H1 (cell line): ENCODE measurements around the gene ARHGEF28. TPM values are rescaled to one million over a fixed set of nuclear protein-coding genes. Genes with fewer than 3 reads are reported as not detected.

ENCODE experiments used
- CTCF ChIA-PET: fragments of 300-600 bp; sonication (Branson Sonifier 250); formaldehyde crosslinking; loops from one replicate; lab custom pipeline; 2021; ENCODE audit not compliant: partially characterized antibody; lab: Charles Lee
- POLR2A ChIA-PET: fragments of 300-600 bp; sonication (Branson Sonifier 250); formaldehyde crosslinking; loops from one replicate; lab custom pipeline; 2021; ENCODE audit warnings: inconsistent platforms; ENCODE audit not compliant: partially characterized antibody; lab: Charles Lee
- DNase-seq, 2 experiments: peaks; one replicate each; pipeline versions ENCODE4 v3.0.0 to v3.0.0-alpha.2; 2010 to 2022; ENCODE audit warnings: low spot score in 2 of 2, low read depth in 1 of 2, mixed read lengths in 1 of 2
- FAIRE-seq: peaks from 2 replicates; lab custom pipeline; 2011; peaks lifted over from hg19 to GRCh38; lab: Jason Lieb, UNC
- H2AFZ ChIP-seq: 2 replicates; pipeline ENCODE4 v1.8.1; 2012; ENCODE audit warnings: low read length, inconsistent platforms
- H2AK5ac ChIP-seq: 2 replicates; pipeline ENCODE4 v1.6.1; 2013; ENCODE audit warnings: low read depth, low read length
- H2BK120ac ChIP-seq: replicated peaks from 2 replicates; pipeline ENCODE3; 2013; ENCODE audit warnings: low read depth, low read length, inconsistent platforms
- H2BK12ac ChIP-seq: 2 replicates; pipeline ENCODE4 v1.6.1; 2013; ENCODE audit warnings: low read depth, low read length
- H2BK15ac ChIP-seq: 2 replicates; pipeline ENCODE4 v1.6.1; 2013; ENCODE audit warnings: low read length
- H2BK20ac ChIP-seq: 2 replicates; pipeline ENCODE4 v1.6.1; 2013; ENCODE audit warnings: low read length
- H2BK5ac ChIP-seq: 2 replicates; pipeline ENCODE4 v1.6.1; 2013; ENCODE audit warnings: low read depth, low read length
- H3K14ac ChIP-seq: 2 replicates; pipeline ENCODE4 v1.6.1; 2013; ENCODE audit warnings: inconsistent platforms; ENCODE audit not compliant: insufficient read length
- H3K18ac ChIP-seq: 2 replicates; pipeline ENCODE4 v1.6.1; 2013; ENCODE audit warnings: low read length; ENCODE audit errors: extremely low read depth
- H3K23ac ChIP-seq: 2 replicates; pipeline ENCODE4 v1.6.1; 2013; ENCODE audit warnings: inconsistent platforms; ENCODE audit not compliant: insufficient read length
- H3K23me2 ChIP-seq: 2 replicates; pipeline ENCODE4 v1.6.1; 2013; ENCODE audit warnings: low read depth, low read length
- H3K27ac ChIP-seq: 2 replicates; pipeline ENCODE4 v1.6.1; 2011; ENCODE audit warnings: low read depth, low read length, inconsistent platforms
- H3K27me3 ChIP-seq, 4 experiments: replicated peaks in 1 of 4; 1 replicate in 1 of 4; 2 replicates in 3 of 4; pipeline versions ENCODE4 v1.6.1 to v1.8.1; 2011 to 2013; ENCODE audit warnings: low read length in 3 of 4, mild to moderate bottlenecking in 3 of 4, inconsistent platforms in 2 of 4, mixed read lengths in 2 of 4, moderate library complexity in 1 of 4; ENCODE audit not compliant: control insufficient read depth in 3 of 4, insufficient read depth in 3 of 4; ENCODE audit errors: extremely low read depth in 1 of 4
- H3K36me3 ChIP-seq, 4 experiments: 2 replicates each; pipeline versions ENCODE4 v1.6.1 to v1.8.1; 2011 to 2013; ENCODE audit warnings: mild to moderate bottlenecking in 4 of 4, low read length in 3 of 4, moderate library complexity in 2 of 4, control low read depth in 1 of 4, inconsistent platforms in 1 of 4; ENCODE audit not compliant: insufficient read depth in 4 of 4, control insufficient read depth in 2 of 4
- H3K4ac ChIP-seq: replicated peaks from 2 replicates; pipeline ENCODE3; 2013; ENCODE audit warnings: low read length, low read depth, mixed read lengths, inconsistent platforms; ENCODE audit not compliant: insufficient read length
- H3K4me1 ChIP-seq, 4 experiments: replicated peaks in 1 of 4; 1 replicate in 1 of 4; 2 replicates in 3 of 4; pipeline versions ENCODE4 v1.6.1 to v1.8.1; 2011 to 2013; ENCODE audit warnings: low read length in 3 of 4, inconsistent platforms in 2 of 4, mixed read lengths in 1 of 4; ENCODE audit not compliant: insufficient read depth in 4 of 4, control insufficient read depth in 3 of 4
- H3K4me2 ChIP-seq, 2 experiments: 2 replicates each; pipeline versions ENCODE4 v1.6.1 to v1.8.1; 2011 to 2013; ENCODE audit warnings: low read depth in 2 of 2, low read length in 2 of 2, control low read depth in 1 of 2, inconsistent platforms in 1 of 2, mild to moderate bottlenecking in 1 of 2; ENCODE audit not compliant: insufficient read depth in 1 of 2
- H3K4me3 ChIP-seq, 4 experiments: fragments of 200-600, 300-600 bp in 1 of 4; sonication (generic), shearing (Covaris generic), sonication (Bioruptor Twin) in 1 of 4; 2 replicates each; pipeline versions ENCODE4 v1.5.1 to v1.8.1; 2011 to 2016; ENCODE audit warnings: low read length in 4 of 4, low read depth in 3 of 4, control low read depth in 2 of 4, inconsistent platforms in 2 of 4, mild to moderate bottlenecking in 2 of 4, mixed read lengths in 1 of 4, moderate library complexity in 1 of 4; ENCODE audit not compliant: insufficient read depth in 2 of 4; ENCODE audit errors: extremely low read depth in 1 of 4
- H3K56ac ChIP-seq: replicated peaks from 2 replicates; pipeline ENCODE3; 2013; ENCODE audit warnings: low read depth, mild to moderate bottlenecking, mixed read lengths, low read length, inconsistent platforms; ENCODE audit not compliant: insufficient read length
- H3K79me1 ChIP-seq: 2 replicates; pipeline ENCODE4 v1.6.1; 2013; ENCODE audit warnings: low read depth, low read length, control low read depth
- H3K79me2 ChIP-seq, 2 experiments: 2 replicates each; pipeline versions ENCODE4 v1.6.1 to v1.8.1; 2012 to 2013; ENCODE audit warnings: low read length in 2 of 2, mild to moderate bottlenecking in 2 of 2, inconsistent platforms in 1 of 2; ENCODE audit not compliant: insufficient read depth in 2 of 2, control insufficient read depth in 1 of 2
- H3K9ac ChIP-seq, 4 experiments: replicated peaks in 1 of 4; 1 replicate in 1 of 4; 2 replicates in 3 of 4; pipeline versions ENCODE4 v1.6.1 to v1.8.1; 2011 to 2013; ENCODE audit warnings: low read depth in 3 of 4, low read length in 3 of 4, control low read depth in 2 of 4, mild to moderate bottlenecking in 2 of 4, moderate library complexity in 2 of 4, inconsistent platforms in 1 of 4; ENCODE audit errors: extremely low read depth in 1 of 4
- H3K9me3 ChIP-seq, 2 experiments: 2 replicates each; pipeline versions ENCODE4 v1.6.1 to v1.8.1; 2012 to 2013; ENCODE audit warnings: mild to moderate bottlenecking in 2 of 2, moderate library complexity in 2 of 2, control low read depth in 1 of 2, inconsistent platforms in 1 of 2, low read depth in 1 of 2, low read length in 1 of 2, mixed read lengths in 1 of 2; ENCODE audit not compliant: insufficient read depth in 2 of 2
- H4K20me1 ChIP-seq, 2 experiments: replicated peaks in 1 of 2; 2 replicates each; pipeline versions ENCODE3 to v1.8.1; 2011 to 2013; ENCODE audit warnings: inconsistent platforms in 2 of 2, low read length in 2 of 2, mild to moderate bottlenecking in 1 of 2; ENCODE audit not compliant: insufficient read depth in 2 of 2, control insufficient read depth in 1 of 2
- H4K5ac ChIP-seq: 2 replicates; pipeline ENCODE4 v1.6.1; 2013; ENCODE audit warnings: low read length, low read depth, mixed read lengths, inconsistent platforms; ENCODE audit not compliant: insufficient read length
- H4K8ac ChIP-seq: 2 replicates; pipeline ENCODE4 v1.8.0; 2013; ENCODE audit warnings: mild to moderate bottlenecking, moderate library complexity, low read length, inconsistent platforms; ENCODE audit not compliant: insufficient read depth; ENCODE audit errors: extremely low read depth
- H4K91ac ChIP-seq: replicated peaks from 2 replicates; pipeline ENCODE3; 2013; ENCODE audit warnings: low read length, mixed read lengths, inconsistent platforms; ENCODE audit not compliant: insufficient read length
- BCL11A ChIP-seq, 2 experiments: IDR thresholded peaks; one replicate each; pipeline ENCODE4 v1.6.1; 2011; ENCODE audit warnings: low read depth in 2 of 2, low read length in 2 of 2, mild to moderate bottlenecking in 2 of 2
- BRCA1 ChIP-seq: IDR thresholded peaks from 2 replicates; pipeline ENCODE4 v1.6.1; 2012; ENCODE audit warnings: low read depth, low read length, improper control_type of control experiment
- CBX8 ChIP-seq: fragments of 300-800, 300-1000 bp; sonication (generic); IDR thresholded peaks from 2 replicates; pipeline ENCODE4 v1.7.1; 2016; ENCODE audit warnings: low read depth, low read length, borderline replicate concordance
- EZH2 ChIP-seq: fragments of 200-600 bp; sonication (generic); IDR thresholded peaks from 2 replicates; pipeline ENCODE4 v1.7.1; 2012; ENCODE audit warnings: low read depth, mild to moderate bottlenecking, moderate library complexity, low read length, inconsistent platforms; ENCODE audit not compliant: severe bottlenecking
- KDM4A ChIP-seq: IDR thresholded peaks from one replicate; pipeline ENCODE4 v1.7.1; 2012; ENCODE audit warnings: low read depth, mild to moderate bottlenecking, moderate library complexity, low read length, inconsistent platforms; ENCODE audit not compliant: severe bottlenecking
- PHF8 ChIP-seq: fragments of 200-600 bp; sonication (generic); conservative IDR thresholded peaks from 2 replicates; pipeline ENCODE4 v1.7.1; 2012; ENCODE audit warnings: low read depth, mild to moderate bottlenecking, inconsistent platforms, low read length, moderate library complexity
- POU5F1 ChIP-seq: IDR thresholded peaks from 2 replicates; pipeline ENCODE4 v1.6.1; 2011; ENCODE audit warnings: low read depth, mild to moderate bottlenecking, low read length, moderate library complexity
- SP4 ChIP-seq: IDR thresholded peaks from 2 replicates; pipeline ENCODE4 v1.6.1; 2012; ENCODE audit warnings: low read length, inconsistent platforms
- SRF ChIP-seq: IDR thresholded peaks from 2 replicates; pipeline ENCODE4 v1.6.1; 2011; ENCODE audit warnings: mild to moderate bottlenecking, low read depth, low read length, moderate library complexity
- TAF1 ChIP-seq: IDR thresholded peaks from 2 replicates; pipeline ENCODE4 v1.6.1; 2011; ENCODE audit warnings: mild to moderate bottlenecking, low read depth, low read length
- TCF12 ChIP-seq: IDR thresholded peaks from 2 replicates; pipeline ENCODE4 v1.6.1; 2011; ENCODE audit warnings: low read depth, mild to moderate bottlenecking, low read length
- WGBS, 2 experiments: shearing (Covaris generic) in 1 of 2; methylation state at CpG; one replicate each; pipeline versions ENCODE4 v1.1.6 to v1.1.7; 2013 to 2015; ENCODE audit warnings: low lambda C conversion rate in 2 of 2, mixed read lengths in 2 of 2, inconsistent platforms in 1 of 2, low coverage in 1 of 2, missing lambda C conversion rate in 1 of 2; ENCODE audit not compliant: insufficient replicate concordance in 2 of 2, insufficient coverage in 1 of 2, insufficient read length in 1 of 2; ENCODE audit errors: extremely low coverage in 1 of 2, missing lambda C conversion rate in 1 of 2; 5-methylcytosine and 5-hydroxymethylcytosine counted together
- polyA plus RNA-seq, 7 experiments: library from polyadenylated mRNA; depleted of rRNA in 3 of 7; stranded (reverse) in 5 of 7; unstranded in 2 of 7; fragments of >200 nt in 5 of 7; fragments of 200-250 nt in 2 of 7; gene quantifications; 1 replicate in 5 of 7; 2 replicates in 1 of 7; 4 replicates in 1 of 7; pipeline versions ENCODE4 v1.2.1 to v1.2.3, GENCODE V29; 2011 to 2013; ENCODE audit warnings: missing spikeins in 2 of 7, mixed read lengths in 2 of 7
- total RNA-seq: library from RNA; stranded (reverse); fragmentation: NEBNext Ultra II Directional; extraction: Animal tissue kit (Norgen Biotek cat#: 25700); gene quantifications from 2 replicates; pipeline ENCODE4 v1.2.1, GENCODE V29; 2021
- TF ChIP-seq, protein P1 (sequence below): IDR thresholded peaks from 2 replicates; pipeline ENCODE4 v1.6.1; 2012; ENCODE audit warnings: low read length, inconsistent platforms
- TF ChIP-seq, protein P2 (sequence below): IDR thresholded peaks from 2 replicates; pipeline ENCODE4 v1.6.1; 2011; ENCODE audit warnings: low read depth, mild to moderate bottlenecking, low read length; ENCODE audit not compliant: insufficient read depth

The ARHGEF28 gene
- total and polyA plus RNA-seq, 2 of the 8 experiments (the other 6 are each of a cell fraction or from before 2014, with no cell fraction given): 0.33 to 1.0 TPM

DNA sequence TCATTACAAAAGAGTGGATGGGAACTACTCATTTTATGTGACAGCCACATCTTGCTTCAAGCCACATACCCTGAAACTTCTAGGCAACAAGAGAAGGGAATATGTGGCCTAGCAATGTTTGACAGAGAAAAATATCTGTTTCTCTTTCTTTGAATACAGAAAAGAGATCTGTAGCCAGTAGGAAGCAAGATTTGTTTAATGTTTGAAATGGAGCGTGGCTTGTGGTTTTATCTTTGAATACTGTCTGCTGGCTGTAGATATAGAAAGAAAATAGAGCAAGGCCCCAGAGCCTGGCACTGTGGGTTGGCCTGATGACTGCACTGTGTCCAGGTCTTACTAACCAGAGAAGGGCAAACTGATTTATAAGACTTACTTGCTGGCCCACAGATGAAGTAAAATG, 133.8 kb downstream of the ARHGEF28 start:
- Histone ChIP-seq H2AFZ (no peak overlapping the region), H3K27me3 (no peaks in the 10 kb centered on the region), H3K4me3 (no peak overlapping the region), H3K9me3 (no peaks in the 10 kb centered on the region), H4K91ac (no peak overlapping the region), H3K4me2 (no peak overlapping the region), H3K27ac (no peak overlapping the region), H3K9ac (no peak overlapping the region), H3K23ac (no peak overlapping the region), H3K23me2 (no peaks in the 10 kb centered on the region), H2BK15ac (no peak overlapping the region), H3K4me1 (no peaks in the 10 kb centered on the region), H3K36me3 (no peaks in the 10 kb centered on the region), H4K5ac (no peak overlapping the region), H3K56ac (no peak overlapping the region), H2BK5ac (no peak overlapping the region), H3K4ac (no peak overlapping the region), H2BK12ac (no peak overlapping the region), H2AK5ac (no peak overlapping the region), H2BK20ac (no peak overlapping the region), H3K79me2 (no peaks in the 10 kb centered on the region), H3K14ac (no peak overlapping the region), H4K8ac (no peak overlapping the region), H3K79me1 (no peaks in the 10 kb centered on the region), H4K20me1 (no peaks in the 10 kb centered on the region), H2BK120ac (no peak overlapping the region), H3K18ac (no peak overlapping the region)
- DNase-seq (no peak), FAIRE-seq (no peak)
- POLR2A ChIA-PET: no interaction called here
- WGBS, 2 experiments: 89% methylated on average over 1 of the region's 1 CpG; no CpG with 5 or more reads in 1 of the 2 experiments
- CTCF ChIA-PET: interaction anchor here (0.6 kb wide), 1 partner anchor 1944 kb away, joined by 4 read pairs; no protein-coding TSS in a partner anchor
- TF ChIP-seq TCF12 (no peak), CBX8 (no peak), SP4 (no peak), PHF8 (no peak), BCL11A (IDR thresholded peaks at IDR 0.05; ENCODE audit: low read depth in 2 of 2, low read length in 2 of 2) (no peak), SRF (no peak), TAF1 (no peak), EZH2 (no peak), KDM4A (no peak), BRCA1 (no peak), POU5F1 (no peak)
- TF ChIP-seq, protein P1, sequence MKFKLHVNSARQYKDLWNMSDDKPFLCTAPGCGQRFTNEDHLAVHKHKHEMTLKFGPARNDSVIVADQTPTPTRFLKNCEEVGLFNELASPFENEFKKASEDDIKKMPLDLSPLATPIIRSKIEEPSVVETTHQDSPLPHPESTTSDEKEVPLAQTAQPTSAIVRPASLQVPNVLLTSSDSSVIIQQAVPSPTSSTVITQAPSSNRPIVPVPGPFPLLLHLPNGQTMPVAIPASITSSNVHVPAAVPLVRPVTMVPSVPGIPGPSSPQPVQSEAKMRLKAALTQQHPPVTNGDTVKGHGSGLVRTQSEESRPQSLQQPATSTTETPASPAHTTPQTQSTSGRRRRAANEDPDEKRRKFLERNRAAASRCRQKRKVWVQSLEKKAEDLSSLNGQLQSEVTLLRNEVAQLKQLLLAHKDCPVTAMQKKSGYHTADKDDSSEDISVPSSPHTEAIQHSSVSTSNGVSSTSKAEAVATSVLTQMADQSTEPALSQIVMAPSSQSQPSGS: no peak
- TF ChIP-seq, protein P2, sequence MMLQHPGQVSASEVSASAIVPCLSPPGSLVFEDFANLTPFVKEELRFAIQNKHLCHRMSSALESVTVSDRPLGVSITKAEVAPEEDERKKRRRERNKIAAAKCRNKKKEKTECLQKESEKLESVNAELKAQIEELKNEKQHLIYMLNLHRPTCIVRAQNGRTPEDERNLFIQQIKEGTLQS: no peak
